Coronary artery (tissue), 2 donors: ENCODE measurements around the gene THADA.

ENCODE experiments used
- DNase-seq: peaks from one replicate; pipeline ENCODE4 v3.0.0-alpha.2; 2017; ENCODE audit warnings: low spot score
- H3K27ac ChIP-seq, 2 donors: fragments of 200-600 bp; sonication (generic); one replicate each; pipeline ENCODE4 v1.5.1; 2016 to 2019
- H3K4me3 ChIP-seq: fragments of 200-600 bp; sonication (generic); 2 replicates; pipeline ENCODE4 v1.5.1; 2016; ENCODE audit warnings: mild to moderate bottlenecking, moderate library complexity
- CTCF ChIP-seq: fragments of 200-600 bp; sonication (generic); IDR thresholded peaks from one replicate; pipeline ENCODE4 v1.5.1; 2019; ENCODE audit warnings: antibody characterized with exemption

Gene THADA

GRCh38 chr2:43250015-43250414 lies 345.8 kb downstream of the THADA start:
- Histone ChIP-seq H3K27ac (peak overlapping the region; percentile 39 to 79), H3K4me3 (no peak overlapping the region)
- DNase-seq = no peak
- no peak for TF ChIP-seq CTCF

- TF ChIP-seq CTCF = no peak
- Histone ChIP-seq H3K27ac (no peak overlapping the region), H3K4me3 (no peak overlapping the region)
- no peak for DNase-seq
Observed at GRCh38 chr2:43248621-43249020, 347.2 kb downstream of the THADA start.

GRCh38 chr2:43246641-43247040 lies 349.2 kb downstream of the THADA start:
- DNase-seq = no peak
- no peak for TF ChIP-seq CTCF
- no peak overlapping the region for H3K4me3 ChIP-seq

DNA sequence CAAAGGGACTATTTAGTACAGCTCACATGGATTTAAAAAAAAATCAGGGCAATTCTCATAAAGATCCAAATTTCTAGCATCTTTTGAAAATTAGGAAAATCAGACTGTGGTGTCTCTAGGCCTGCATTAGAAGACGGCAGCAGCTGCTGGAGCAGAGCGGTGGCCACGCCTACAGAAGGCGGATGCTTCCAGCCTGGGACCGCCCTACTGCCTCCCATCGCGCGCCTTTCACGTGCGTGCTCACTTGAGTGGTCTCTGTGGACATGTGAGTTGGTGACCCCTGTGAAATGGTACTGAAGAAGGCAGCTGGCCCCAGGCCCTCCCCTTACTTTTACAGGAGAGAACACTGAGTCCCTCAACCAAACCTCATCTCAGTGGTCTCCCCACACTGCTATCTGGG lies 354.3 kb downstream of the THADA start:
- no peak for DNase-seq
- Histone ChIP-seq H3K27ac (no peak overlapping the region), H3K4me3 (no peak overlapping the region)
- TF ChIP-seq CTCF = no peak

More at GRCh38 chr2:43246641-43247040, 349.2 kb downstream of the THADA start:
- H3K27ac ChIP-seq = no peak overlapping the region

DNA sequence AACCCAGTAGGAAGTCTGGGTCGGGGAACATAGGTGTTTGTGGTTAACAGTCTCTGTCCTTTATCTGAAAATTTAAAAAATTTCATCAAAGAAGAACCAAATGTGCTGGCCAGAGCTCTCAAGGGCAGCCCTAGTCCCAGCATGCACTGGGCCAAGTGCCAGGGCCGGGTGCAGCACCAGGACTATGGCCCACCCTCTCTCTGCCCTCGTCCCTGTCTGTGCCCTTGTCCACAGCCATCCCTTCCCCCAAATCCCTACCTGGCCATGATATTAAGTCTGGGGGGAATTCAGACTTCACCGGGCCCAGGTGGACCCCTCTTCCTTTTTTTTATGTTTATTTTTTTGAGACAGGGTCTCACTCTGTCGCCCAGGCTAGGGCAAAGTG lies 355.1 kb downstream of the THADA start:
- no peak for TF ChIP-seq CTCF
- Histone ChIP-seq H3K4me3 (no peak overlapping the region), H3K27ac (peak overlapping the region in 1 of 2 donors; percentile 70)
- DNase-seq = no peak

DNA sequence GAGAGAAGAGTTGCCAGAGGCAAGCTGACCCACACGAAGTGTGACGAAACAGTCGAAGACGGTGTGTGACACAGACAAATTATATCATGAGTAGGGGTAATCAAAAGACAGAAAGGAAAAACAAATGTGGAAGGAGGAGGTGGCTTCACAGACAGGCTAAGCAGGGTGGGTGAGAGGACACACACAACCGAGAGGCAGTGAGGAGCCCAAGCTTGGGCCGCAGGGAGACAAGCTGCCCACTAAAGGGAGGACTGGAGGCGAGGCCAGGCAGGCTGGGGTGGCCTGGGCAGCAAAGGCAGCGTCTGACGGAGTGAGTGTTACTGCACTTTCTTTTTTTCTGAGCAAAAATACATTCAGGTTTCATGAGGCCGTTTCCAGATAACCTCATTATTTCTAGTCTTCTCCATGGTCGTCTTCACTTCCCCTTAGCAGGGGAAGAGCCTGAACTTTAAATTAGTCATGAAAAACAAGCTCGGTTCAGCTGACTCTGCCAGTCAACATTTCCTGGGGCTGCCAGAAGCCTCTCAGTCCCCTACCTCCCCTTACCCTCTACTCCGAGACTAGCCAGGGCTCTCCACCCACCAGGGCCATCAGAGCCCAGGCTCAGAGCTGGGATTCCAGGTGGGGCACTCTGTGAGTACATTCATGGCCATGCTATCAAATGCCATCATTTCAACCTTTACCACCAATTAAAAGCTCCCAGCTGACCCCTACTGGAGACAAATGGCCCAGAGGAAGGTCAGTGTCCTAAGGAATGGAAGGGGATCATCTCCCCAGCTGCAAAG lies 355.7 kb downstream of the THADA start:
- DNase-seq = no peak
- Histone ChIP-seq H3K27ac (peak overlapping the region; percentile 1 to 70), H3K4me3 (no peak overlapping the region)
- TF ChIP-seq CTCF = no peak

DNA sequence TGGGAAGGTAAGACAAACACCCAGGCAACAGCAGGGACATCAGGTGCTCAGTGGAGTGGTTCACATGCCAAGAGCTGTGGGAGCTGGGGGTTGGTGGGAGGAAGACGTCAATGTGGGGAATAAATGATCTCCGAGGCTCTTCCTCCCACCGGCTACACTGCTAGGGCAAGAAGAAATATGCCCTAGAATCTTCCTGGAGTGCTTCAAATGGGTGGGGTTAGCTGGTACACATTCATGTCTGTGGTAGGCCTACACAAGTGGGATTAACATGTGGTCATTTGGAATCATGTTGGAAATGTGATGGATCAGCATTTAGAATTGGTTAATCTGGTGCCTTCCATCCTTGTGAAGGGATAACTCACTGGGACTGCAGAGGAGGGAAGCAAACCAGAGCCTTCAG lies 357.0 kb downstream of the THADA start:
- peak overlapping the region in 1 of 2 donors; percentile 34 for H3K27ac ChIP-seq
- DNase-seq = no peak
- H3K4me3 ChIP-seq = no peak overlapping the region
- TF ChIP-seq CTCF = no peak
